HEK293 (cell line): ENCODE measurements around the gene RIN2.
A peak's percentile ranks its signal among the peaks of the same experiment; 100 is the strongest.

Experiments
- BCL11B ChIP-seq: fragments of 450-650 bp; formaldehyde crosslinking; IDR thresholded peaks from 2 replicates; pipeline ENCODE4 v1.5.1; 2016; ENCODE audit warnings: low read depth, missing biosample characterization, missing genetic modification characterization
- HOXC10 ChIP-seq: sonication (generic); formaldehyde crosslinking; IDR thresholded peaks from 2 replicates; pipeline ENCODE4 v1.8.1; 2023; ENCODE audit warnings: mild to moderate bottlenecking, missing genetic modification reagents
- KLF8 ChIP-seq: fragments of 450-650 bp; formaldehyde crosslinking; IDR thresholded peaks from 2 replicates; pipeline ENCODE4 v1.5.1; 2016; ENCODE audit warnings: missing biosample characterization, missing genetic modification characterization
- SETDB1 ChIP-seq: IDR thresholded peaks from one replicate; pipeline ENCODE4 v1.6.1; 2017; ENCODE audit warnings: mild to moderate bottlenecking, low read length, moderate library complexity, mixed read lengths; ENCODE audit not compliant: insufficient read length
- ZBTB17 ChIP-seq: fragments of 450-650 bp; formaldehyde crosslinking; IDR thresholded peaks from 2 replicates; pipeline ENCODE4 v1.5.1; 2016; ENCODE audit warnings: missing biosample characterization, missing genetic modification characterization
- ZFP37 ChIP-seq: fragments of 450-650 bp; formaldehyde crosslinking; IDR thresholded peaks from 2 replicates; pipeline ENCODE4 v1.5.1; 2016; ENCODE audit warnings: missing biosample characterization, missing genetic modification characterization
- ZNF10 ChIP-seq: fragments of 450-650 bp; formaldehyde crosslinking; IDR thresholded peaks from 2 replicates; pipeline ENCODE4 v1.5.1; 2017; ENCODE audit warnings: missing biosample characterization, missing genetic modification characterization
- ZNF214 ChIP-seq: fragments of 450-650 bp; formaldehyde crosslinking; IDR thresholded peaks from 2 replicates; pipeline ENCODE4 v1.5.1; 2017; ENCODE audit warnings: missing biosample characterization, mild to moderate bottlenecking, missing genetic modification characterization, borderline replicate concordance
- ZNF221 ChIP-seq: fragments of 450-650 bp; formaldehyde crosslinking; IDR thresholded peaks from 2 replicates; pipeline ENCODE4 v1.5.1; 2017; ENCODE audit warnings: missing biosample characterization, missing genetic modification characterization, borderline replicate concordance
- ZNF248 ChIP-seq: fragments of 450-650 bp; formaldehyde crosslinking; IDR thresholded peaks from 2 replicates; pipeline ENCODE4 v1.5.1; 2017; ENCODE audit warnings: missing biosample characterization, missing genetic modification characterization
- ZNF266 ChIP-seq: fragments of 450-650 bp; formaldehyde crosslinking; IDR thresholded peaks from 2 replicates; pipeline ENCODE4 v1.5.1; 2016; ENCODE audit warnings: missing biosample characterization, missing genetic modification characterization, low read depth
- ZNF292 ChIP-seq: fragments of 450-650 bp; formaldehyde crosslinking; IDR thresholded peaks from 2 replicates; pipeline ENCODE4 v1.5.1; 2016; ENCODE audit warnings: low read depth, missing biosample characterization, missing genetic modification characterization, borderline replicate concordance
- ZNF311 ChIP-seq: fragments of 450-650 bp; formaldehyde crosslinking; IDR thresholded peaks from 2 replicates; pipeline ENCODE4 v1.5.1; 2017; ENCODE audit warnings: missing biosample characterization, missing genetic modification characterization, borderline replicate concordance
- ZNF335 ChIP-seq: fragments of 450-650 bp; formaldehyde crosslinking; conservative IDR thresholded peaks from 2 replicates; pipeline ENCODE4 v1.5.1; 2016; ENCODE audit warnings: missing biosample characterization, missing genetic modification characterization
- ZNF341 ChIP-seq: fragments of 450-650 bp; formaldehyde crosslinking; IDR thresholded peaks from 2 replicates; pipeline ENCODE4; 2016; ENCODE audit warnings: low read depth, missing biosample characterization, missing genetic modification characterization
- ZNF391 ChIP-seq: fragments of 450-650 bp; formaldehyde crosslinking; IDR thresholded peaks from 2 replicates; pipeline ENCODE4 v1.5.1; 2016; ENCODE audit warnings: low read depth, missing biosample characterization, missing genetic modification characterization, borderline replicate concordance
- ZNF48 ChIP-seq: fragments of 450-650 bp; formaldehyde crosslinking; IDR thresholded peaks from 2 replicates; pipeline ENCODE4 v1.5.1; 2016; ENCODE audit warnings: missing biosample characterization, missing genetic modification characterization
- ZNF529 ChIP-seq: fragments of 450-650 bp; formaldehyde crosslinking; IDR thresholded peaks from 2 replicates; pipeline ENCODE4 v1.5.1; 2017; ENCODE audit warnings: missing genetic modification characterization, missing biosample characterization; ENCODE audit not compliant: insufficient replicate concordance
- ZNF555 ChIP-seq: fragments of 450-650 bp; formaldehyde crosslinking; conservative IDR thresholded peaks from 2 replicates; pipeline ENCODE4 v1.5.1; 2017; ENCODE audit warnings: missing biosample characterization, mild to moderate bottlenecking, missing genetic modification characterization, inconsistent platforms
- ZNF596 ChIP-seq: fragments of 450-650 bp; IDR thresholded peaks from 2 replicates; pipeline ENCODE4 v1.5.0; 2018; ENCODE audit warnings: missing biosample characterization, mild to moderate bottlenecking, missing genetic modification characterization, moderate library complexity
- ZNF621 ChIP-seq: fragments of 450-650 bp; formaldehyde crosslinking; IDR thresholded peaks from 2 replicates; pipeline ENCODE4 v1.5.1; 2017; ENCODE audit warnings: missing biosample characterization, missing genetic modification characterization
- ZNF629 ChIP-seq: fragments of 450-650 bp; formaldehyde crosslinking; IDR thresholded peaks from 2 replicates; pipeline ENCODE4 v1.5.1; 2017; ENCODE audit warnings: missing biosample characterization, missing genetic modification characterization
- ZNF654 ChIP-seq: fragments of 450-650 bp; formaldehyde crosslinking; IDR thresholded peaks from 2 replicates; pipeline ENCODE4 v1.5.1; 2016; ENCODE audit warnings: low read depth, missing biosample characterization, missing genetic modification characterization
- ZNF670 ChIP-seq: fragments of 450-650 bp; formaldehyde crosslinking; IDR thresholded peaks from 2 replicates; pipeline ENCODE4 v1.5.1; 2016; ENCODE audit warnings: missing biosample characterization, missing genetic modification characterization, low read depth
- ZNF701 ChIP-seq: fragments of 450-650 bp; formaldehyde crosslinking; IDR thresholded peaks from 2 replicates; pipeline ENCODE4 v1.5.1; 2016; ENCODE audit warnings: missing biosample characterization, missing genetic modification characterization
- ZNF768 ChIP-seq: fragments of 450-650 bp; formaldehyde crosslinking; IDR thresholded peaks from 2 replicates; pipeline ENCODE4 v1.5.1; 2018; ENCODE audit warnings: missing biosample characterization, mild to moderate bottlenecking, missing genetic modification characterization
- ZNF785 ChIP-seq: fragments of 450-650 bp; formaldehyde crosslinking; IDR thresholded peaks from 2 replicates; pipeline ENCODE4 v1.5.1; 2016; ENCODE audit warnings: missing biosample characterization, missing genetic modification characterization
- ZNF837 ChIP-seq: fragments of 450-650 bp; formaldehyde crosslinking; IDR thresholded peaks from 2 replicates; pipeline ENCODE4 v1.5.1; 2016; ENCODE audit warnings: missing biosample characterization, missing genetic modification characterization
- ZNF843 ChIP-seq: fragments of 450-650 bp; formaldehyde crosslinking; IDR thresholded peaks from 2 replicates; pipeline ENCODE4 v1.5.1; 2016; ENCODE audit warnings: missing biosample characterization, missing genetic modification characterization
- ZSCAN23 ChIP-seq: fragments of 450-650 bp; formaldehyde crosslinking; IDR thresholded peaks from 2 replicates; pipeline ENCODE4 v1.5.1; 2016; ENCODE audit warnings: missing biosample characterization, missing genetic modification characterization
- TF ChIP-seq, protein P1 (sequence below): fragments of 450-650 bp; IDR thresholded peaks from 2 replicates; pipeline ENCODE4 v1.5.1; 2018; ENCODE audit warnings: missing biosample characterization, missing genetic modification characterization
- TF ChIP-seq, protein P2 (sequence below): fragments of 450-650 bp; formaldehyde crosslinking; IDR thresholded peaks from 2 replicates; pipeline ENCODE4 v1.5.1; 2016; ENCODE audit warnings: missing biosample characterization, missing genetic modification characterization
- TF ChIP-seq, protein P3 (sequence below): fragments of 450-650 bp; formaldehyde crosslinking; IDR thresholded peaks from 2 replicates; pipeline ENCODE4 v1.5.1; 2016; ENCODE audit warnings: missing biosample characterization, missing genetic modification characterization
- TF ChIP-seq, protein P4 (sequence below): fragments of 450-650 bp; formaldehyde crosslinking; IDR thresholded peaks from 2 replicates; pipeline ENCODE4 v1.5.1; 2017; ENCODE audit warnings: missing biosample characterization, missing genetic modification characterization
- TF ChIP-seq, protein P5 (sequence below): fragments of 450-650 bp; formaldehyde crosslinking; IDR thresholded peaks from 2 replicates; pipeline ENCODE4 v1.5.1; 2017; ENCODE audit warnings: missing biosample characterization, missing genetic modification characterization

RIN2 gene

DNA sequence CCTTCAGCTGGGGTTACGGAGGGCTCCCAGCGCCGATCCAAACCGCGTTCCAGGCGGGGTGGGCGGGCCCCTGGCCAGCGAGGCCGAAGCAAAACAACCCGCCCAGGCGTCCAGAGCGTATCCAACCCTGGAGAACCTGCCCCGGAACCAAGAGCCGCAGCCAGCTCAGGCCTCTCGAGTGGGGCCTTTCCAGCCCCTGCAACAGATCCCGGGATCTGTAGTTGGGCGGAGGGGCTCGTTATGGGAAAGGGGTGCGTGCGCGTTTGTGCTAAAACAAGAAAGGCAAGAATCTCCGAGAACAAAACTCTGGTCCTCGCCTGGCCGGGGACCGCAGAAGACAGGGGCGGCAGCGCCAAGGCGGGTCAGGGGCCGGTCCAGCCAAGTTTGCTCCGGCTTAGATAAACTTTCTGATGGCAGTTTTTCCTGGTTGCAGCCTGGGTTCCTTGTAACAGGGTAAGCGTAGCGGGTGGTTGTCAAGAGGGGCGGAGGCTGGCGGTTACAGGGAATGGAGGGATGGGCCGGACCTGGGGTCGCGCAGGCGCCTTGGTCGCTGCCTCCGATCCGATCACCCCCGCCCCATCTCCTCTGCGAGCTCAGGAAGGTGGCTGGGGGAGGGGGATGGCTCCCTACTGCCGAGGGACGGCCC is 448 bp upstream of the RIN2 start (continued):
- TF ChIP-seq, protein P1, sequence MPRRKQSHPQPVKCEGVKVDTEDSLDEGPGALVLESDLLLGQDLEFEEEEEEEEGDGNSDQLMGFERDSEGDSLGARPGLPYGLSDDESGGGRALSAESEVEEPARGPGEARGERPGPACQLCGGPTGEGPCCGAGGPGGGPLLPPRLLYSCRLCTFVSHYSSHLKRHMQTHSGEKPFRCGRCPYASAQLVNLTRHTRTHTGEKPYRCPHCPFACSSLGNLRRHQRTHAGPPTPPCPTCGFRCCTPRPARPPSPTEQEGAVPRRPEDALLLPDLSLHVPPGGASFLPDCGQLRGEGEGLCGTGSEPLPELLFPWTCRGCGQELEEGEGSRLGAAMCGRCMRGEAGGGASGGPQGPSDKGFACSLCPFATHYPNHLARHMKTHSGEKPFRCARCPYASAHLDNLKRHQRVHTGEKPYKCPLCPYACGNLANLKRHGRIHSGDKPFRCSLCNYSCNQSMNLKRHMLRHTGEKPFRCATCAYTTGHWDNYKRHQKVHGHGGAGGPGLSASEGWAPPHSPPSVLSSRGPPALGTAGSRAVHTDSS (tag by site-specific recombination): no peak
- TF ChIP-seq ZNF555 (tag by site-specific recombination) (no peak), ZNF621 (no peak), ZNF341 (tag by site-specific recombination) (peak; percentile 72), ZNF654 (tag by site-specific recombination) (no peak), ZNF596 (tag by site-specific recombination) (no peak), ZNF292 (no peak), HOXC10 (no peak), ZNF768 (tag by site-specific recombination) (no peak), ZNF266 (no peak), ZNF214 (tag by site-specific recombination) (no peak), ZNF10 (tag by site-specific recombination) (no peak), SETDB1 (no peak), ZBTB17 (tag by site-specific recombination) (peak; percentile 79), ZNF391 (tag by site-specific recombination) (no peak), ZNF311 (tag by site-specific recombination) (no peak), ZSCAN23 (tag by site-specific recombination) (no peak), ZNF529 (tag by site-specific recombination) (no peak), ZNF629 (no peak), ZNF701 (tag by site-specific recombination) (no peak), ZNF335 (tag by site-specific recombination) (peak; percentile 84), ZNF48 (no peak), ZNF843 (no peak), ZNF248 (tag by site-specific recombination) (no peak), ZNF670 (no peak), ZNF837 (tag by site-specific recombination) (no peak), BCL11B (tag by site-specific recombination) (no peak), ZNF785 (no peak), KLF8 (tag by site-specific recombination) (no peak), ZFP37 (tag by site-specific recombination) (no peak), ZNF221 (tag by site-specific recombination) (no peak)
- TF ChIP-seq, protein P2, sequence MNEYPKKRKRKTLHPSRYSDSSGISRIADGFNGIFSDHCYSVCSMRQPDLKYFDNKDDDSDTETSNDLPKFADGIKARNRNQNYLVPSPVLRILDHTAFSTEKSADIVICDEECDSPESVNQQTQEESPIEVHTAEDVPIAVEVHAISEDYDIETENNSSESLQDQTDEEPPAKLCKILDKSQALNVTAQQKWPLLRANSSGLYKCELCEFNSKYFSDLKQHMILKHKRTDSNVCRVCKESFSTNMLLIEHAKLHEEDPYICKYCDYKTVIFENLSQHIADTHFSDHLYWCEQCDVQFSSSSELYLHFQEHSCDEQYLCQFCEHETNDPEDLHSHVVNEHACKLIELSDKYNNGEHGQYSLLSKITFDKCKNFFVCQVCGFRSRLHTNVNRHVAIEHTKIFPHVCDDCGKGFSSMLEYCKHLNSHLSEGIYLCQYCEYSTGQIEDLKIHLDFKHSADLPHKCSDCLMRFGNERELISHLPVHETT (tag by site-specific recombination): no peak
- TF ChIP-seq, protein P3, sequence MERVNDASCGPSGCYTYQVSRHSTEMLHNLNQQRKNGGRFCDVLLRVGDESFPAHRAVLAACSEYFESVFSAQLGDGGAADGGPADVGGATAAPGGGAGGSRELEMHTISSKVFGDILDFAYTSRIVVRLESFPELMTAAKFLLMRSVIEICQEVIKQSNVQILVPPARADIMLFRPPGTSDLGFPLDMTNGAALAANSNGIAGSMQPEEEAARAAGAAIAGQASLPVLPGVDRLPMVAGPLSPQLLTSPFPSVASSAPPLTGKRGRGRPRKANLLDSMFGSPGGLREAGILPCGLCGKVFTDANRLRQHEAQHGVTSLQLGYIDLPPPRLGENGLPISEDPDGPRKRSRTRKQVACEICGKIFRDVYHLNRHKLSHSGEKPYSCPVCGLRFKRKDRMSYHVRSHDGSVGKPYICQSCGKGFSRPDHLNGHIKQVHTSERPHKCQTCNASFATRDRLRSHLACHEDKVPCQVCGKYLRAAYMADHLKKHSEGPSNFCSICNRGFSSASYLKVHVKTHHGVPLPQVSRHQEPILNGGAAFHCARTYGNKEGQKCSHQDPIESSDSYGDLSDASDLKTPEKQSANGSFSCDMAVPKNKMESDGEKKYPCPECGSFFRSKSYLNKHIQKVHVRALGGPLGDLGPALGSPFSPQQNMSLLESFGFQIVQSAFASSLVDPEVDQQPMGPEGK (tag by site-specific recombination): no peak
- TF ChIP-seq, protein P4, sequence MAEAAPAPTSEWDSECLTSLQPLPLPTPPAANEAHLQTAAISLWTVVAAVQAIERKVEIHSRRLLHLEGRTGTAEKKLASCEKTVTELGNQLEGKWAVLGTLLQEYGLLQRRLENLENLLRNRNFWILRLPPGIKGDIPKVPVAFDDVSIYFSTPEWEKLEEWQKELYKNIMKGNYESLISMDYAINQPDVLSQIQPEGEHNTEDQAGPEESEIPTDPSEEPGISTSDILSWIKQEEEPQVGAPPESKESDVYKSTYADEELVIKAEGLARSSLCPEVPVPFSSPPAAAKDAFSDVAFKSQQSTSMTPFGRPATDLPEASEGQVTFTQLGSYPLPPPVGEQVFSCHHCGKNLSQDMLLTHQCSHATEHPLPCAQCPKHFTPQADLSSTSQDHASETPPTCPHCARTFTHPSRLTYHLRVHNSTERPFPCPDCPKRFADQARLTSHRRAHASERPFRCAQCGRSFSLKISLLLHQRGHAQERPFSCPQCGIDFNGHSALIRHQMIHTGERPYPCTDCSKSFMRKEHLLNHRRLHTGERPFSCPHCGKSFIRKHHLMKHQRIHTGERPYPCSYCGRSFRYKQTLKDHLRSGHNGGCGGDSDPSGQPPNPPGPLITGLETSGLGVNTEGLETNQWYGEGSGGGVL (tag by site-specific recombination): no peak
- TF ChIP-seq, protein P5, sequence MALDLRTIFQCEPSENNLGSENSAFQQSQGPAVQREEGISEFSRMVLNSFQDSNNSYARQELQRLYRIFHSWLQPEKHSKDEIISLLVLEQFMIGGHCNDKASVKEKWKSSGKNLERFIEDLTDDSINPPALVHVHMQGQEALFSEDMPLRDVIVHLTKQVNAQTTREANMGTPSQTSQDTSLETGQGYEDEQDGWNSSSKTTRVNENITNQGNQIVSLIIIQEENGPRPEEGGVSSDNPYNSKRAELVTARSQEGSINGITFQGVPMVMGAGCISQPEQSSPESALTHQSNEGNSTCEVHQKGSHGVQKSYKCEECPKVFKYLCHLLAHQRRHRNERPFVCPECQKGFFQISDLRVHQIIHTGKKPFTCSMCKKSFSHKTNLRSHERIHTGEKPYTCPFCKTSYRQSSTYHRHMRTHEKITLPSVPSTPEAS (tag by site-specific recombination): no peak
